Central memory CD4-positive, alpha-beta T cell (primary cell): ENCODE measurements around the gene RAD51B.

Source experiments
- DNase-seq: peaks from one replicate; pipeline ENCODE4 v3.0.0; 2022

The RAD51B gene

DNA sequence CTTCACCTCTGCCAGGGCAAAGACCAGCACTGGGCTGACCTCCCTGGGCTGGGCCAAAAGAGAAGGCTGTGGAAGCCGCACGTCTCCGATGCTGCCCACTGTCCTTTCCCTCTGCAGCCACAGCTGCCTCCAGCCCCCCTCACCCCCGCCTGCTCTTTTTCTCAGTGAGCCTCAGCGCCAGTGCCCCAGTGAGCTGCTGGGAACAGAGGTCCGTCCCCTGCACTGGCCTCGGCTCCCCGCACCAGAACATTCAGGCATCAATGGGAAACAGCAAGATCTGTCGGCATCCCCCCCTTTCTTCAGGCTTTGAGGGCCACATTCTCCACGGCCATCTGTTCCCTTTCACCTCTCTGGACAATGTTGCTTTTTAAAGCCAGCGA is 575.2 kb downstream of the RAD51B start:
- no peak for DNase-seq

- DNase-seq, result no peak
Observed at GRCh38 chr14:68395604-68396003, 576.0 kb downstream of the RAD51B start.

DNA sequence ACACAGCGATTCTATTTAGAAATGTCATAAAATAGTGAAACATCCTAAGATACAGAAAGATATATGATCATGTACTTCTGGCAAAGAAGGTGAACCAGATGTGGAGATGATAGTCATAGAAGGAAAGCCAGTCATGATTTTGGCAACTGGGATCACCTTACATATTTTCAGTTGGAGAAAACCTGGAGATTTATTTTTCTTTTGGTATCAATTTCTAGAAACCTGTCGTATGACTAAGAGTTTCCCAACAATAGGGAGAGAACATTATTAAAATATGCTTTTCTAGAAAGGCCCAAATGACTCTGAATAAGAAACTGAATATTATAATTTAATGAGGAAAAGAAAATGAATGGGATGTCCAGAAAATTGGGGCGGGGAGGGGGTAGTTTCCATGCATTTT is 576.9 kb downstream of the RAD51B start:
- no peak for DNase-seq

DNA sequence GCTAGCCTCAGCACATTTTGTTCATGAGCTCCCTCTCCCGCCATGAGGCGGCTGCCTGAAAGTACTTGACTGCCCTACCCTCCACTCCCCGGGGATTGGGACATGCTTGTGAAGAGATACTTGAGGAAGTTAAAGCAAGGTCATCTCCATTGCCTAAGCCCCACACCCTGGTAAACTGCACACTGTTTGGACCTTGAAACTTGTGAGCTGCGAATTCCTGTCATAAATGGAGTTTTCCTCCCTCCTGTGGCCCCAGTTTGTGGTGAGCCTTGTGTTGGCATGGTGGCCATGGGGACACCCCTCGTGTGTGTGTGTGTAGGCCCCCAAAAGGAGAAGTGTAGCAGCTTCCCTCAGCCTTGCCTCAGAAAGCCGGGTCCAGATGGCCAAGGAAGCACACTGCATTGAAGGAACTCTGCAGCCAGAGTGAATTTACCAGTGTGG is 577.8 kb downstream of the RAD51B start:
- no peak for DNase-seq

DNA sequence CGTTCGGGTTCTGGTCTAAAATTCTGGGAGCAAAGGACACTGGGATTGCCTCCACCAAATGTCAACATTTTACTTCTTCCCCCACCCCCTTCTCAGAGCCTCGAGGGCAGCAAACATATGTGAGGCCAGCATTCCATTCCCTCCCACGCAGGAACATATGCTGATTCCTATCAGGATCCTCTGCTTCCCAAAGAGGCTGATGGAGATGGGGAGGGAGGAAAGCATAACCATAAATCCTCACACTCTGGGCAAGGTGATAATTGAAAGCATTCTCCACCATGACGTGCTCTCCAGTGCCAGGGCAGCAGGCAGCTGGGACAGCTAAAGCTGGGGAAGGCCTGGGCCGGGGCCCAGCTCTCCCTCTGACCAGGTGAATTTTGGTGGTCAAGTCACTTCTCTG is 578.2 kb downstream of the RAD51B start:
- no peak for DNase-seq

DNA sequence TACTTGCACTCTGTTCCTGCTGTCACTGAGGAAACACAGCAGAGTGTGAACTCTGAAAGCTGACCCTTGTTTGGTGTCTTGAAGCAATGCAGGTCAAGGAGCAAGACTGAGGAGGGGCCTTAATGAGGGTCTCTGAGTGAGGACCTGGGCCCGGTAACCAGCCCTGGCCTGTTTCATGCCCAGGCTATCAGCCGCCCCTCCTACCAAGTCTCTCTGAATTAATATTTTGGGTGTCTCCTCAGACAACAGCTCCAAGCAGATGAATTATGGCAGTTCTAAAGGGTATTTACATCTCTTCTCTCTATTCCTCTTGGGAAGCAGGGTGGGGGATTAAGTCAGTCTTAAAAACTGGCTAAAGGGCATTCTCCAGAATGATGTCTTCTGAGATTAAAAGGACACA is 578.8 kb downstream of the RAD51B start:
- no peak for DNase-seq

DNA sequence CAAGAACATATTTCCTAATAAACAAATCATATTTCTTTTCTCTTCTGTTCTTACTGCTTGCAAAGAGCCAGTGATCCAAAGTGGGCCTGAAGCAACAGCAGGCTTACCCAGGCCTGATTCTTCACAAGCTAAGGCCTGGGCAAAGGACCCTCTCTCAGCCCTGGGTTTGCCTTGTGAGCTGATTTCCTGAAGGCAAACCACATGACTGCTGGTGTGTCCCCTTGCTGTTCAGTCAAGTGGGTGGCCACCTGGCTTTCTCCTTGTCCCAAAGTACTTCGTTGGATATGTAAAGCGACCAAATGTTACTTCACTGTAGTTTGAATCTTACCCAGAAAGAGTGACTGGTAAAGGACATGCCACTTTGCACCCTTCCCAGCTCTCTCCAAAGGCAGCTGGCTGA is 580.4 kb downstream of the RAD51B start:
- no peak for DNase-seq

DNA sequence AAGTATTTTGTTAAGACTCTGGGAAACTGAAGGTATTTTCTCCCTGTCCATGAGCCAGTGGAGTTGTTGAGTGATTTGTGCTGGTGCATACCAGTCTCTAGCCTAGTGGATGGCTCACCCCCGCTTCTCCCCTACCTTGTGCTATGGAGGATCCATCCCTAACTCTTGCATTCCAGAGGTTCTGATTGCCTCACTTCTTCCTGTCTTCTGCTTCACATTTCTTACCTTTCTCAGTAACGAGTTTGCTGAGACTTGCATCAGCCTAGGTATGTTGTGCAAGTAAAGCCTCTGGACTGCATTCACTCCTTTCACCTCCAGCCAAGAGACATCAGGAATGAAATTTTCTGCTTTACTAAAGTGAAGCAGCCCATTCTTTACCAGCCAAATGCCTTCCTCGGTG is 581.7 kb downstream of the RAD51B start:
- no peak for DNase-seq

GRCh38 chr14:68401855-68402254 is 582.3 kb downstream of the RAD51B start:
- no peak for DNase-seq

- no peak for DNase-seq
Observed at GRCh38 chr14:68402525-68403101, 583.0 kb downstream of the RAD51B start.

DNA sequence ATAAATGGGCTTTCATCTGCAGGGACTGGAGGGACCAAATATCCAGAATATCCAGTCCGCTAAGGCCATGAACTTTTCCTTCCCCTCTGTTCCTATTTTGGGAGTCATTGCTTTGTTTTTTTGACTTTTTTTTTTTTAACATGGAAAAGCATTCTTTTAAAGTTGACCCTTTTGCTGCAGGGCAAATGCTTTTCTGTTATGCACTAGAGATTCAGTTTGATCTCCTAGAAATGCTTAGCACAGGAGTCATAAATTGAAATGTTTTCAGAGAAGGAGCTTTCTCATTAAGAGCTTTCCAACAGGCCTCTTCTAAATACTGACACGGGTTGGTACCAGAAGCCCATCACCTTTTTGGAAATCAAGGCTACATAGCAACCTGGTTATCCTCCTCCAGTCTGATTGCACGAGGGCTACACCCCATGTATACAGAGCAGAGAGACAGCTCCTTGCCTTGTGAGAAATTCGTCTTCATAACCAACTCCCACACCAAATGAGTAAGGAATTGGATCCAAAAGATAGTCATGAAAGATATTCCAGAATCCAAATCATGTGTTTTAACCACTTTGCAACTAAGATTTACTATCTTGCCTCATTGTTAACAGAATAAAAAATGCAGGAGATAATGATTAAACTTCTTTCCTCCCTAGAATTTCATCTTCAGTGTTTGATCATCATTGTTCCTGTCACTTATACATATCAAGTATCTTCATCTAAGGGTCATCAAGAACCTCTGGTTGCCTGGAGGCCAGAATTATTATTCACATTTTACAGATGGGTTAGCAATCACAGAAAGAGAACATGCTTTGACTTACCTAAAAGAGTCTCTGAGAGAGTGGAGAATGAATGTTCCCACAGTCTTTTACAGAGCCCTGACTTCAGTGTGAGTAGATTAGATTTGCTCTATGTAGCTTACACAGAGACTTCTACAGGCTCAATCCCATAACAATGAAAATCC is 583.9 kb downstream of the RAD51B start:
- DNase-seq, result no peak

- DNase-seq, result peak; percentile 7
Observed at GRCh38 chr14:68404146-68404527, 584.6 kb downstream of the RAD51B start.

DNA sequence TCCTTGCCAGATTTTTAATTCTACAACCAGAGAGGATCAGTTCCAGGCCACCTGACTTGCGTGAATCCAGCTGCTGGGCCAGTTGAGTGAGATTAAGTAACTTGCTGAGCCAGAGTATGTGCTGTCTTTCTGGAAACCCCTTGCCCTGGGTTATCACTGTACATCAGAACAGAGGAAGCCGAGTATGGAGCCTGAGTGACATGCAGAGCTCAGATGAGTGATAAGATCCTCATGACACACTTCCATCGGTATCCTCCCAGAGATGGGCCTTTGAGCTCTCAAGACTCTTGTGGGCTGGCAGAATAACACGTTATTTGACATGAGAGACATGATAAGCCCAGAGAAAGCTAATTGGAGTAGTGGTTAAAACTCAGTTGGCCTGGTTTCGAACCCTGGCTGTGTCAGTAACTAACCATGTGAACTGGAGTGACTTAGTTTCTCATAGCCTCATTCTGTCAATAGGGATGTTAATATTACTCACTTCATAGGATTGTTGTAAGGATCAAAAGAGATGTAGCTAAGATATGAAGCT is 585.1 kb downstream of the RAD51B start:
- DNase-seq, result peak; percentile 33

DNA sequence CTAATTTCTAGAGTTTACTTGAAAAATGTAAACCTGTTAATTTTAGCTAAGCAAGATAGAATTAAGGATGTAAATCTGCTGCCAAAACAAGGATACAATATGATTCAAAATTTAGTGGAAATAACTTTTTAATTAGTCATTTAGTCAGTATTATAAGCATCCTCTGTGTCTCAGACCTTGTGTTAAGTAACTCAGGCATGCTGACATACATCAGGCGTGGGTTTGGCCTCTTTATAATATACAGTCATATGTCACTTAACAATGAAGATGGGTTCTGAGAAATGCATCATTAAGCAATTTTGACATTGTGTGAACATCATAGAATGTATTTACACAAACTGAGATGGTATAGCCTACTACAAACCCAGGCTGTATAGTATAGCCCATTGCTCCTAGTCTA is 586.4 kb downstream of the RAD51B start:
- no peak for DNase-seq

DNA sequence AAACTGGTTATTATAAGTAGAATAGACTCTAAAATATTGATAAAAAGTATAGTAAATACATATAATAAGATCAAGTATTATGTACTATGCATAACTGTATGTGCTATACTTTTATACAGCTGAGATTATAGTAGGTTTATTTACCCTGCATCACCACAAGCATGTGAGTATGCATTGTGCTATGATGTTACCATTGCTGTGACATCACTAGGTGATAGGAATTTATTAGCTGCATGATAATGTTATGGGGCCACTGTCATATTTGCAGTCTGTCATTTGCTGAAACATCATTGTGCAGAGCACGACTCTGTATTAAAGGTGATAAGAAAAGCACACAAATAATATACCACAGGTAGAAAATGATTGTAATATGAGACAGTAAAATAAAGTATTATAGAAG is 587.7 kb downstream of the RAD51B start:
- no peak for DNase-seq

- no peak for DNase-seq
Observed at GRCh38 chr14:68407825-68408224, 588.2 kb downstream of the RAD51B start.

DNA sequence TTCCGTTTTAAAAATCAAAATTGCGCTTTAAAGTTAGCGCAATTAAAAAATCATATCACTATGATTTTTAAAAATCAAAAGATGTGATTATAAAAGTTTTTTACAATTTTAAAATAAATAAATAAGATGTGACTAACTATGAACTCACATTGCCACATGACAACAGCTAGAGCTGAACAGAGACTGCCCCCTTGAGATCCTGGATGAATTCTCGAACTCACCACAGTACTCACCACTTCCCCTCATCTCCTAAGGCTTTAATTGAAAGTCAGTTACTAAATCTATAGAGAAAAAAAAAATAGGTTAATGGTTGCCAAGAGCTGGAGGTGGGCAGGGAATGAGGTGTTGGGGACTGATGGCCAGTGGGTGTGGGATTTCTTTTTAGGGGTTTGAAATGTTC is 589.1 kb downstream of the RAD51B start:
- peak; percentile 18 for DNase-seq

- no peak for DNase-seq
Observed at GRCh38 chr14:68409387-68409786, 589.8 kb downstream of the RAD51B start.

DNA sequence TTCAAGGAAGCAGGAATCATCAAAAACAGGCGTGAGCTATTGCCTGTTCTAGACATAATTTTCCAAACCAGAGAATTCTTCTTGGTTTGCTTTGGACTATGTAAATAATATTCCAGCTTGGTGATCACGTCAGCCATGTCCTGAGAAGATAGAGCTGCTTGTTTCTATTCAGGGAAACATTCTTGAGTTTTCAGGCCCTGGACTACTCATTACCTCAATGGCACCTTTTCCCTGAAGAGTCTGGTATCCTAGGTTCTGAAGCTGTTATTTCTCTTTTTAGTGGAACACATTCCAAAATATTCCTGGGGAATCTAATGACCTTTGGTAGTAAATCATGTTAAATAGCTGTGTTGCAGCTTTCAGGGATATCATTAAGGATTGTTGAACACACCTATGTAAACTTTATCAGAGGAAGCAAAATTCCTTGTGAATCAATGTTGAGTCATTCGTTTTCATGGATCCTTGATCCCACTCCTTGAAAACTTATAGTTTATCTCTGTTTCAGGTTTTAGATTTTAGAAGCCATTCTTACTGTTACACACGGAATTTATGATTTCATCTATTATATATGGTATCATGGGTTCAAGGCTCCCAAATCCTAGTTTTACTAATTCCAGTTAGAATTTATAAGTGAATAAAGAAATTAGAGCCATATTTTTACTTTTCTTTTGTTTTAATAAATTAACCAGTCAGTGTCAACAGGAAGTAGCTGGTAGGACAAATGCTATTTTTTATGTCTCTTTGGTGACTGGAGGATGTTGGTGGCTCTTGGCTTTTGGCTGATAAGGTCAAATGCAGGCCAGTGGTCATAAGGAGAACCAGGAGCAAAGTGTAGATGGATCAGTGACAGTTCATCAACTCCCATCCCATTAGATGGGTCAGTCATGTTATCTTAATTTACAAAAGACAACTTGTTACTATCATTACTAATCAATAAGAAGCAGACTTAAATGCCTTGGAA is 593.2 kb downstream of the RAD51B start:
- DNase-seq, result no peak

DNA sequence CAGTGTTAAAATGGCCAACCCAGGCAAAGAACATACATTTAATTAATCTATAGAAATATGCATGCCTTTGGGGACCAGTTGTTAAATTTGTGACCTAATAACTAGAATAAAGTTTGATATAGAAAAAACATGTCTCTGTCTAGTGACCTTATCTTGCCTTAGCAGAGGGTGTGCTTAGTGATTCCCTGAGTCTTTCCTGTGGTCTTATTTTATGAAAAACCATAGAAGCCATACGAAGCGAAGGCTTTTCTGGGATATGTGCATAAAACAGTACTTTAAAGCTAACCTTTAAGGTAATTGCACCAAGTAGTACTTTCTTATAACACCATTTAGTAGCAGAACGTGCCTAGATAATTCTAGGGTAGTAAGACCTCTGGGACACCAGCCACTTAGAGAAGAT is 593.9 kb downstream of the RAD51B start:
- DNase-seq, result no peak

- no peak for DNase-seq
Observed at GRCh38 chr14:68414121-68414520, 594.5 kb downstream of the RAD51B start.

DNA sequence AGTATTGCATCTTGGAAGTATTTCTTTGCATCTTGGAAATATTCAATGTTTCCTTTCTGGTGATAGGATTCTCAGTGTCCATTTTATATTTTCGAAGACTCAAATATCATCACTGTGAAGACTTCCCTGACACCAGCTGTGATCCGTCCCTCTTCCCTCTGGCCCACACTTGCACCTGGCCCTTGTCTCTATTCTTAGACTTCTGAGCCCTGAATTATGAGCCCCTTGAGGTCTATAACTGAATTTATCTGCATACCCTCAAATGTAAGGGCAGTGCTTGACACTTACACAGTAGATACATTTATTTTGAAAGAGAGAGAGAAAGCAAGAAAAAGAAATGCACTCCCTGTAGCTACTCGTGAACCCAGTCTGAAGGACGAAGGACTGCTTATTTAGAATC is 596.6 kb downstream of the RAD51B start:
- no peak for DNase-seq
